ENCODE measurements around the gene FOXP1. TPM values are rescaled to one million over a fixed set of nuclear protein-coding genes. Genes with fewer than 3 reads are reported as not detected.

FOXP1 gene
- total RNA-seq, 1 experiment from 2014 or later, result 2.9 TPM

DNA sequence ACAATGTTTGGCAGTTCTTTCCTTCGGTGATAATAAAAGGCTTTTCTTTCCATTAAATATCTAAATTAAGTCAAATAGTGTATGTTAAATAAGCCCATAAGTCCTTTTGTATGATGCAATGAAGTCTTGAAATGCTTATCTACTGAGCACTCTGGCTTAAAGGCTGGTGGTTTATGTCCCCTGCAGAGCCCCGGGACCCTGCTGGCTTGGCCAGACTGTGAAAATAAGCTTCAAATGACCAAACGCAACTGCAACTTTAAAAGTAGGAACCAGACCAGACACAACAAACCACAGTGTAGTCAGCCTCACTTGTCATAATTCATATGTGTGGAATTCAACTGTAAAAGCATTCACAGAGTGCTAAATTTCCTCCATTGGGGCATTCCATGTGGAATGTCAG, 72.5 kb downstream of the FOXP1 start:
- H3K4me1 ChIP-seq (ENCODE audit: control insufficient read depth, insufficient read depth, low read length), result no peaks in the 10 kb centered on the region
- in situ Hi-C loops (cut with HindIII; ENCODE audit: low pct_unique_long_range_greater_than_20kb, low sequenced_read_pairs), result no loop called here
- ChIA-PET CTCF (no interaction called here), POLR2A (no interaction called here)
- ATAC-seq (no peak), DNase-seq (ENCODE audit: low read depth, low spot score) (no peak)
- intact Hi-C loops (cut with micrococcal nuclease; ENCODE audit: unreplicated experiment), result no loop called here
- no peaks in the 10 kb centered on the region for H3K27me3 ChIP-seq (ENCODE audit: control insufficient read depth, insufficient read depth, low read length)
- H3K27ac ChIP-seq (ENCODE audit: low read length), result no peak overlapping the region
- H3K4me3 ChIP-seq (ENCODE audit: low read depth in 2 of 2, low read length in 2 of 2), result no peak overlapping the region
- BruUV-seq (replicated peaks), result no TSS peak
- H3K9me3 ChIP-seq (ENCODE audit: control insufficient read depth, insufficient read depth, low read depth, low read length), result no peaks in the 10 kb centered on the region
- TF ChIP-seq TCF7L2 (IDR thresholded peaks at IDR 0.05; ENCODE audit: low read depth, low read length) (no peak), POLR2AphosphoS5 (IDR thresholded peaks at IDR 0.05; ENCODE audit: low read depth, low read length) (no peak), SIN3A (IDR thresholded peaks at IDR 0.05; ENCODE audit: borderline replicate concordance, insufficient read depth, low read depth, low read length) (no peak)
- TF ChIP-seq, protein P1, sequence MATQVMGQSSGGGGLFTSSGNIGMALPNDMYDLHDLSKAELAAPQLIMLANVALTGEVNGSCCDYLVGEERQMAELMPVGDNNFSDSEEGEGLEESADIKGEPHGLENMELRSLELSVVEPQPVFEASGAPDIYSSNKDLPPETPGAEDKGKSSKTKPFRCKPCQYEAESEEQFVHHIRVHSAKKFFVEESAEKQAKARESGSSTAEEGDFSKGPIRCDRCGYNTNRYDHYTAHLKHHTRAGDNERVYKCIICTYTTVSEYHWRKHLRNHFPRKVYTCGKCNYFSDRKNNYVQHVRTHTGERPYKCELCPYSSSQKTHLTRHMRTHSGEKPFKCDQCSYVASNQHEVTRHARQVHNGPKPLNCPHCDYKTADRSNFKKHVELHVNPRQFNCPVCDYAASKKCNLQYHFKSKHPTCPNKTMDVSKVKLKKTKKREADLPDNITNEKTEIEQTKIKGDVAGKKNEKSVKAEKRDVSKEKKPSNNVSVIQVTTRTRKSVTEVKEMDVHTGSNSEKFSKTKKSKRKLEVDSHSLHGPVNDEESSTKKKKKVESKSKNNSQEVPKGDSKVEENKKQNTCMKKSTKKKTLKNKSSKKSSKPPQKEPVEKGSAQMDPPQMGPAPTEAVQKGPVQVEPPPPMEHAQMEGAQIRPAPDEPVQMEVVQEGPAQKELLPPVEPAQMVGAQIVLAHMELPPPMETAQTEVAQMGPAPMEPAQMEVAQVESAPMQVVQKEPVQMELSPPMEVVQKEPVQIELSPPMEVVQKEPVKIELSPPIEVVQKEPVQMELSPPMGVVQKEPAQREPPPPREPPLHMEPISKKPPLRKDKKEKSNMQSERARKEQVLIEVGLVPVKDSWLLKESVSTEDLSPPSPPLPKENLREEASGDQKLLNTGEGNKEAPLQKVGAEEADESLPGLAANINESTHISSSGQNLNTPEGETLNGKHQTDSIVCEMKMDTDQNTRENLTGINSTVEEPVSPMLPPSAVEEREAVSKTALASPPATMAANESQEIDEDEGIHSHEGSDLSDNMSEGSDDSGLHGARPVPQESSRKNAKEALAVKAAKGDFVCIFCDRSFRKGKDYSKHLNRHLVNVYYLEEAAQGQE (IDR thresholded peaks at IDR 0.05; ENCODE audit: insufficient read depth in 1 of 2, low read depth in 2 of 2, low read length in 1 of 2), result no peak
- TF ChIP-seq, protein P2, sequence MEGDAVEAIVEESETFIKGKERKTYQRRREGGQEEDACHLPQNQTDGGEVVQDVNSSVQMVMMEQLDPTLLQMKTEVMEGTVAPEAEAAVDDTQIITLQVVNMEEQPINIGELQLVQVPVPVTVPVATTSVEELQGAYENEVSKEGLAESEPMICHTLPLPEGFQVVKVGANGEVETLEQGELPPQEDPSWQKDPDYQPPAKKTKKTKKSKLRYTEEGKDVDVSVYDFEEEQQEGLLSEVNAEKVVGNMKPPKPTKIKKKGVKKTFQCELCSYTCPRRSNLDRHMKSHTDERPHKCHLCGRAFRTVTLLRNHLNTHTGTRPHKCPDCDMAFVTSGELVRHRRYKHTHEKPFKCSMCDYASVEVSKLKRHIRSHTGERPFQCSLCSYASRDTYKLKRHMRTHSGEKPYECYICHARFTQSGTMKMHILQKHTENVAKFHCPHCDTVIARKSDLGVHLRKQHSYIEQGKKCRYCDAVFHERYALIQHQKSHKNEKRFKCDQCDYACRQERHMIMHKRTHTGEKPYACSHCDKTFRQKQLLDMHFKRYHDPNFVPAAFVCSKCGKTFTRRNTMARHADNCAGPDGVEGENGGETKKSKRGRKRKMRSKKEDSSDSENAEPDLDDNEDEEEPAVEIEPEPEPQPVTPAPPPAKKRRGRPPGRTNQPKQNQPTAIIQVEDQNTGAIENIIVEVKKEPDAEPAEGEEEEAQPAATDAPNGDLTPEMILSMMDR (IDR thresholded peaks at IDR 0.05), result no peak
- no peaks in the 10 kb centered on the region for H3K36me3 ChIP-seq (ENCODE audit: control insufficient read depth, insufficient read depth, low read length)

DNA sequence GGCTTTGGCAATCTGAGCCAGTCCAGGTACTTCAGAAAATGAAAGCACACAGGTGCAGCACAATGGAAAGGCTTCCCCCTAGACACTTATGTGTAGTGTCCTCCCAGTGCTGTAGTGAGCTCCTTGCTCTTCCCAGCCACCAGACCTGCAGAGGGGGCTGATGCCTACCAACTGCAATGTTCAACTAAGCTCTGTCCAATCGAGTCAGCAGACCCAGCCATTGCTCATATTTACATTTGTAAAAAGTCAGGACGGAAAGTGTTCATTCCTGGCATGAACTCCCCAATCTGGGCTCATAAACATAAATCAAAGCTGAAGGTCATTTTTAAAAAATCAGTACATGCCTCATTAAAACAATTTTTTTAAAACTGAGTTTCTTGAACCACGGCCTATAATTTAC, 73.0 kb downstream of the FOXP1 start:
- no peak for TF ChIP-seq TCF7L2 (IDR thresholded peaks at IDR 0.05; ENCODE audit: low read depth, low read length)
- TF ChIP-seq, protein P2 (IDR thresholded peaks at IDR 0.05), result no peak
- no peak for TF ChIP-seq SIN3A (IDR thresholded peaks at IDR 0.05; ENCODE audit: borderline replicate concordance, insufficient read depth, low read depth, low read length)
- TF ChIP-seq, protein P1 (IDR thresholded peaks at IDR 0.05; ENCODE audit: insufficient read depth in 1 of 2, low read depth in 2 of 2, low read length in 1 of 2), result no peak
- no peak for TF ChIP-seq POLR2AphosphoS5 (IDR thresholded peaks at IDR 0.05; ENCODE audit: low read depth, low read length)
- intact Hi-C loops (cut with micrococcal nuclease; ENCODE audit: unreplicated experiment), result no loop called here
- Histone ChIP-seq H3K36me3 (ENCODE audit: control insufficient read depth, insufficient read depth, low read length) (no peaks in the 10 kb centered on the region), H3K4me3 (ENCODE audit: low read depth in 2 of 2, low read length in 2 of 2) (no peak overlapping the region), H3K9me3 (ENCODE audit: control insufficient read depth, insufficient read depth, low read depth, low read length) (no peaks in the 10 kb centered on the region), H3K4me1 (ENCODE audit: control insufficient read depth, insufficient read depth, low read length) (no peaks in the 10 kb centered on the region), H3K27me3 (ENCODE audit: control insufficient read depth, insufficient read depth, low read length) (no peaks in the 10 kb centered on the region), H3K27ac (ENCODE audit: low read length) (no peak overlapping the region)
- POLR2A ChIA-PET, result no interaction called here
- in situ Hi-C loops (cut with HindIII; ENCODE audit: low pct_unique_long_range_greater_than_20kb, low sequenced_read_pairs), result no loop called here
- CTCF ChIA-PET, result no interaction called here
- DNase-seq (ENCODE audit: low read depth, low spot score), result no peak
- no TSS peak for BruUV-seq (replicated peaks)
- no peak for ATAC-seq

Data from Panc1 (cell line).